ENCODE data around the gene DCC.

The DCC gene, protein sequence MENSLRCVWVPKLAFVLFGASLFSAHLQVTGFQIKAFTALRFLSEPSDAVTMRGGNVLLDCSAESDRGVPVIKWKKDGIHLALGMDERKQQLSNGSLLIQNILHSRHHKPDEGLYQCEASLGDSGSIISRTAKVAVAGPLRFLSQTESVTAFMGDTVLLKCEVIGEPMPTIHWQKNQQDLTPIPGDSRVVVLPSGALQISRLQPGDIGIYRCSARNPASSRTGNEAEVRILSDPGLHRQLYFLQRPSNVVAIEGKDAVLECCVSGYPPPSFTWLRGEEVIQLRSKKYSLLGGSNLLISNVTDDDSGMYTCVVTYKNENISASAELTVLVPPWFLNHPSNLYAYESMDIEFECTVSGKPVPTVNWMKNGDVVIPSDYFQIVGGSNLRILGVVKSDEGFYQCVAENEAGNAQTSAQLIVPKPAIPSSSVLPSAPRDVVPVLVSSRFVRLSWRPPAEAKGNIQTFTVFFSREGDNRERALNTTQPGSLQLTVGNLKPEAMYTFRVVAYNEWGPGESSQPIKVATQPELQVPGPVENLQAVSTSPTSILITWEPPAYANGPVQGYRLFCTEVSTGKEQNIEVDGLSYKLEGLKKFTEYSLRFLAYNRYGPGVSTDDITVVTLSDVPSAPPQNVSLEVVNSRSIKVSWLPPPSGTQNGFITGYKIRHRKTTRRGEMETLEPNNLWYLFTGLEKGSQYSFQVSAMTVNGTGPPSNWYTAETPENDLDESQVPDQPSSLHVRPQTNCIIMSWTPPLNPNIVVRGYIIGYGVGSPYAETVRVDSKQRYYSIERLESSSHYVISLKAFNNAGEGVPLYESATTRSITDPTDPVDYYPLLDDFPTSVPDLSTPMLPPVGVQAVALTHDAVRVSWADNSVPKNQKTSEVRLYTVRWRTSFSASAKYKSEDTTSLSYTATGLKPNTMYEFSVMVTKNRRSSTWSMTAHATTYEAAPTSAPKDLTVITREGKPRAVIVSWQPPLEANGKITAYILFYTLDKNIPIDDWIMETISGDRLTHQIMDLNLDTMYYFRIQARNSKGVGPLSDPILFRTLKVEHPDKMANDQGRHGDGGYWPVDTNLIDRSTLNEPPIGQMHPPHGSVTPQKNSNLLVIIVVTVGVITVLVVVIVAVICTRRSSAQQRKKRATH (N-terminal part only)

GRCh38 chr18:52339891-52340371, at the start of gene DCC:
Gene DCC, plus strand, starts transcription at chr18:52340197. Its CDS starts 591 bp downstream, at chr18:52340788.
- DNase-seq (ENCODE audit: low read depth): no peak

GRCh38 chr18:52310651-52311050, 29.3 kb upstream of the DCC start:
- no peak for DNase-seq (ENCODE audit: low read depth)

- no peak for DNase-seq (ENCODE audit: low read depth)
Measured at GRCh38 chr18:52311331-52311730, 28.7 kb upstream of the DCC start.

DNA sequence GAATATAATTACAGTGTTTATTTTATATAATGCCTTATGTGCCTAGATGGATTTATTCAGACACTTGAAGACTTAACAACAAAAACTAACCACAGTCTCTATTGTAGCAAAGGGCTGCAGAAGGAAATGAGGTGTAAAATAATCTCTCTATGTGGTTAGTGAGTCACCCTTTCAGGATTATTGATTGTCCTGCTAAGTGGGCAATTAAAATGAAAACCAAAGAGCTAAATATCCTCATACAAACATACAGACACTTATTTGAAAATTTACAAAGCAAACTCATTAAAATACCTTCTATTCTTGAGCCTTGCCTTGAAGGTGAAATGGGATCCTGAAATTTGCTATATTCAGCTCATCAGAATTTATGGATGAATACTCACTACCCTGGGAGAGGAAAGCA, 27.7 kb upstream of the DCC start:
- DNase-seq (ENCODE audit: low read depth): no peak

GRCh38 chr18:52313213-52313612, 26.8 kb upstream of the DCC start:
- DNase-seq (ENCODE audit: low read depth): no peak

GRCh38 chr18:52319424-52319983, 20.5 kb upstream of the DCC start:
- no peak for DNase-seq (ENCODE audit: low read depth)

DNA sequence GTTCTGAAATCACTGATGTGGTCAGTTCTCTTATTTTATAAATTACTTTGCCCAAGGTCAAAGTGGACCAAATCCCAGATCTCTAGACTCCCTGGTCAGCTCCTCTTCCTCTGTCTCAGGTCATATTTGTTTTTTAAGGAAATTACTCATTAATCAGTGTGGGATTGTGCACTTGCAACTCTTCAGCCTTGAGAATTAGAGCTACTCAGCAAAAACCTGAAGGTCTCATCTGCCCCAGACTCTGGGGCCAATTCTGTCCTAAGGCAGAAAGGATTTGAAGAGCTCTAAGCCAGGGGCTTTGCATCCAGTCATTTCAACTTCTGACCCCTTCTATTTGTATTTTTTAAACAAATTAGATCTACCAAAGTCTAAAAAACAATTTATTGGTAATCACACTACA, 17.7 kb upstream of the DCC start:
- no peak for DNase-seq (ENCODE audit: low read depth)

- DNase-seq (ENCODE audit: low read depth): no peak
Measured at GRCh38 chr18:52323802-52324201, 16.2 kb upstream of the DCC start.

- no peak for DNase-seq (ENCODE audit: low read depth)
Measured at GRCh38 chr18:52325997-52326396, 14.0 kb upstream of the DCC start.

DNA sequence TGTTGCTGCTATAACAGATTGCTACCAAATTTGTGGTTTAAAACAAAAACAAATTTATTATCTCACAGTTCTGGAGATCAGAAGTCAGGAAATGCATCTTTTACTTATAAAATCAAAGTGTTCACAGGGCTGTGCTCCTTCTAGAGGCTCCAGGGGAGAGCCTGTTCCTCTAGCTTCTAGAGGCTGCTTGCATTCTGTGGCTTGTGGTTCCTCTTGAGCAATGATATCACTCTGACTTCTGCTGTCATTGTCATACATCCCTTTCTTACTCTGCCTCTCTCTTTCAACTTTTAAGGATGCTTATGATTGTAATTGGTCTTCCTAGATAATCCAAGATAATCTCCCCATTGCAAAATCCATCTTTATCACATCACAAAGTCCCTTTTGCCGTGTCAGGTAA, 6.1 kb upstream of the DCC start:
- no peak for DNase-seq (ENCODE audit: low read depth)

DNA sequence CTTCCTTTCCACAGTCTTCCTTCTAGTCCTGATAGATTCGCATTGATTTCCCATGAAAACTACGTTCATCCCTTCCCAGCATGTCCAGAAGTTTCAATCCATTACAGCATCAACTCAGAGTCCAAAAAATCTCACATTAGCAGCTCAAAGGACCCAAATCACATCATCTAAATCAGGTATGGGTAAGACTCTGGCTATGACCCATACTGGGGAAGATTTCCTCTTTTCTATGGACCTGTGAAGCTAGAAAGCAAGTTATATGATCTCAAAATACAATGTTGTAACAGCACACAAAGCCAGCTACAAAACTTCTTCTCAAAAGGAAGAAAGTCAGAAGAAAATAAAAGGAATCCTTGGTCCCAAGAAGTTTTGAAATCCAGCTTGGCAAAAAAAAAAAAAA, 5.7 kb upstream of the DCC start:
- DNase-seq (ENCODE audit: low read depth): no peak

GRCh38 chr18:52334896-52335295, 5.1 kb upstream of the DCC start:
- DNase-seq (ENCODE audit: low read depth): no peak

GRCh38 chr18:52337276-52337675, 2.7 kb upstream of the DCC start:
- DNase-seq (ENCODE audit: low read depth): no peak

- no peak for DNase-seq (ENCODE audit: low read depth)
Measured at GRCh38 chr18:52340406-52341102, 557 bp downstream of the DCC start.

DNA sequence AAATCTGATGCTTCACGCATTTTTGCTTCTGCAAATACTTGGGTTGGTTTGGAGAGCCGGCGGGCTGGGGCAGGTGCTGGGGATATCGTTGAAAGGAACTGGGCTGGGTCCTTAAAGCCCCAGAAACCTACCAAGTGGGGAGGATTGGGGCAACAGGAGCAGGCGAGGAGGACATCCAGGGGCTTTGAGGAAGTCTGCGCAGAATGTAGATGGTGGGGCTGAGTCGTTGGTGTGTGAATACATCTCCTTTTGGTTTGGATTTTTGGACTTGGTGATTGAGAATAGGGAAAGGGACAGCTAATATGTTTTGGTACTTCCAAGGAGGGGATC, 1.1 kb downstream of the DCC start:
- DNase-seq (ENCODE audit: low read depth): no peak

DNA sequence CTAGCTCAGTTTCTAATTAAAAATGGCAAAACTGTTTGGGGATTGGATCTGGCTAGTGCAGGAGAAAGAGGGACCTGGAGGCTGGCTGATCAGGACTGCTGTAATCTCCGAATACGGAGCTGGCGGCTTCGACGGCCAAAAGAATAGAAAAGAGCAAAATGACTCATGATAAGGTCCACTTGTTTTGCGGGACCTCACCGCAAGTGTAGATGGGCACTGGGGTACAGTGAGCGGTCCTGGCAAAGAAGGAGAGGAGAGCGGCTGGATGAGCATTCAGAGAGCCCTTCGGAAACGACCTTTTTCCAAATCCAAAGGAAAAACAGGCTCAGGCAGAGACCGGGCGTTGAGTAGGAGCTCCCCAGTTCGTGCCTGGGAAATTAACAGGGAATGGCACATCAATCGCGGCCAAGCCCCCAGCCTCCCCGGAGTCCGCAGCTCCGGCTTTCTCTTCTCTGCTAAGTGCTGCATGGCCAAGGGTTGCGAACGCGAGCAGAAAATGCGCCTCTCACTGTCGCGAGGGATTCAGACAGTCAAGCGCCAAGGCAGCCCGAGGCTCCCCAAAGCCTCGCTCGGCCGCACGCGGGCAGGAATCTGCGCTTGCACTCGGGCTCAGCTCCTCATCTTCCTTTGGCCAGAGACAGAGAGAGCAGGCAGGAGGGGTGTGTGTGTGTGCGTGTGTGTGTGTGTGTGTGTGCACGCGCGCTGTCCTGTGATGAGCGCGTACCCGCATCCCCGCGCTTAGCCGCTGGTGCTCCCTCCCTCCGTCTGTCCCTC, 1.8 kb downstream of the DCC start:
- DNase-seq (ENCODE audit: low read depth): no peak

DNA sequence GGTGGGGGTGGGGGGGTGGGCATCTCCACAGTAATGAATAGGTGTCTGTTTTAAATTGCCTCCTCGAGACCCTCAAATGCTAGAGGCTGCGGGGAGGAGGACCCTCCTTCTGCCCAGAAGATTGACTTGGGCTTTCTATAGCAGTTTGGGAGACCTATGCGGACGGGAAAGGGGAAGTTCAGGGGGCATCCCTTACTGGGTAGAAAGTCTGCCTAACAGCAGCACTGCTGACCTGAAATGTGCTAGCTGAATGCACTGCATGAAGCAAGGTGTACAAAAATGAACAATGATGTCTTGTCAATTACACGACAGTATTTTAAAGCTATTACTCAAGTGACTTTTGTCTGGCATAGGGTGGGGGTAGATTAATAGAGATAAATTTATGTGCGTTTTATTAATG, 2.5 kb downstream of the DCC start:
- DNase-seq (ENCODE audit: low read depth): no peak

DNA sequence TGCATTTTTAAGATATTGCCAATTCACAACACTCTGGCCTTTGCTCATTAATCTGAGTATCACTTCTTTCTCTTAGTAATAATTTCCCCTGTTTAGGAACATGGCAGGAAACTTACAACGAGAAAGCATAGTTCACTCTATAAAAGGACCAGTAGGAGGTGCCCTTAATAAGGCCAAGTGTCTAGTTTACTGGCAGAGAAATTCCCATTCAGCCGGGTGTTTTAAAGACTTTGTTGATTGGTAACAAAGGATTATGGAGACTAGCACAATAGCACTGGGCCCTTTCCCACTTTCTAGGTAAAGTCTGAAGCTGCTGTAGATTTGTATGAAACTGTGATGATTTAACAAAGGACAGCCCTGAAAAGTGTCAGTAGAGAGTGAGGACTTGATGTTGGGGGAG, 3.1 kb downstream of the DCC start:
- DNase-seq (ENCODE audit: low read depth): no peak

DNA sequence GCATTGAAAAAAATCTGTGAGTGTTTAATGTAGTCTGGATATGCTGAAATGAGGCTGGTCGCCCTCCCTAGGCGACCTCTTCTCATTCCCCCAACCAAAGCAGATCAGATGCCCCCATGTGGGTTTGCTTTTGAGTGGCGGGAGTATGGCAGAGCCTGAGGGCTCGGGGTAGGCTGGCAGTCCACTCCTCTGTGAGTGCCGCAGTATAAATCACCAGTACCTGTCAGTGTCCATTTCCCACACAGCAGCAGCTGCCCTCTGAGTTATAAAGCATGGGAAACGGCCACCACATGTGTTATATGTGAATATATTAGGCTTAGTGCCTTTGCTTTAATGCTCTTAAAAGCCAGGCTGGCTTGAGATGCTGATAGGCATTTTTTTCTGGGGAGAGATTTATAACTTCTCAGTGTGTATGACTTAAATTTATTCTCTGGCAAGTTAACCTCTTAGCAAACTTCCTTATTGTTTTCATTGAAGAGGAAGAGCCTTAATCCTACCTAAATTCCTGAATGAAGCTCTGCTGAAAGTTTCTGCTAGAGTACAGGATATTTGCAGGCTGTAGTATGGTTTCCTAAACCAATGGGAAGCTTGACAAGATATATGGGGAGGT, 3.8 kb downstream of the DCC start:
- no peak for DNase-seq (ENCODE audit: low read depth)

DNA sequence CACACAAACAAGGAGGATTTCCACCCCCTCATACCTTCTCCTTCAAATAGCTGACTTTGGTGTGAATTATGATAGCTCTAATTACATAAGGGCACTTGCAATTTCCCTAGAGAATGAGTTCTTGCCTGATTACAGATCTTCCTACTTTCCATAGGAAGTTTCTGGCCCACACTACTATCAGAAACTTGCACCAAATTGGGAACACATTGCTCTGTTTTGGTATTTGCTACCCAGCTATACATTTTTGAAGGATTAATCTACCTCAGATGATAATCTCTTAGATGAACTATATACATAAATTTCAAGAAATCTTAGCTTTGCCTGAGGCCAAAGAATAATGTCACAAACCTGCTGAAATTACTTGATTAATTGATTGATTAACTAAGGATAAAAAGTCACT, 4.9 kb downstream of the DCC start:
- DNase-seq (ENCODE audit: low read depth): no peak

GRCh38 chr18:52345428-52345827, 5.4 kb downstream of the DCC start:
- DNase-seq (ENCODE audit: low read depth): no peak

Measured in activated T-cell treated with anti-CD3 and anti-CD28 coated beads for 1 hour (primary cell).